K562 (cell line): ENCODE results near the gene NUMB. TPM values are rescaled to one million over a fixed set of nuclear protein-coding genes. Genes with fewer than 3 reads are reported as not detected.
A peak's percentile ranks its signal among the peaks of the same experiment; 100 is the strongest.

Experiments
- ATAC-seq: fragments of 200-7000 bp; cut with Tn5 transposase; 3 replicates; pipeline ENCODE4 v1.9.1; 2020; ENCODE audit warnings: moderate library complexity
- BruUV-seq: library from RNA; stranded (reverse); fragments of 400-500 nt; replicated peaks from 2 replicates; lab custom pipeline; 2021; lab: Mats Ljungman, UMichigan
- CTCF ChIA-PET: fragments of 300-600 bp; formaldehyde crosslinking; extraction: SDS; loops from one replicate; lab custom pipeline; 2021; ENCODE audit warnings: low intra/inter-chr PET ratio; lab: Yijun Ruan, JAX
- POLR2A ChIA-PET: fragments of 300-600, 350-650 bp; sonication (Branson Sonifier 250); formaldehyde crosslinking; extraction: SDS; loops from one replicate; lab custom pipeline; 2021; ENCODE audit warnings: antibody characterized with exemption, inconsistent platforms; lab: Yijun Ruan, JAX
- DNase-seq, 4 experiments: peaks; one replicate each; pipeline versions ENCODE4 v3.0.0 to v3.0.0-alpha.2; 2011 to 2018; ENCODE audit warnings: low spot score in 3 of 4, mixed read lengths in 3 of 4; ENCODE audit errors: extremely low read depth in 1 of 4
- FAIRE-seq: peaks from 2 replicates; lab custom pipeline; 2011; peaks lifted over from hg19 to GRCh38; lab: Jason Lieb, UNC
- H2AFZ ChIP-seq: 2 replicates; pipeline ENCODE4 v1.6.0; 2011; ENCODE audit warnings: low read depth, low read length, control low read depth, inconsistent platforms
- H3K27ac ChIP-seq: fragments of 200-600 bp; 3 replicates; pipeline ENCODE4 v1.8.0; 2011; ENCODE audit warnings: low read depth, mild to moderate bottlenecking, control low read depth, inconsistent platforms, low read length, moderate library complexity, mixed read lengths; ENCODE audit errors: extremely low read depth
- H3K27me3 ChIP-seq, 2 experiments: fragments of 300-600 bp in 1 of 2; 2 replicates in 1 of 2; 3 replicates in 1 of 2; pipeline versions ENCODE4 v1.6.0 to v1.8.0; 2011; ENCODE audit warnings: inconsistent platforms in 2 of 2, low read length in 2 of 2, mild to moderate bottlenecking in 1 of 2, mixed read lengths in 1 of 2, moderate library complexity in 1 of 2; ENCODE audit not compliant: control insufficient read depth in 2 of 2, insufficient read depth in 2 of 2
- H3K36me3 ChIP-seq: fragments of 300-600 bp; 3 replicates; pipeline ENCODE4 v1.8.0; 2011; ENCODE audit warnings: mild to moderate bottlenecking, low read length, inconsistent platforms; ENCODE audit not compliant: control insufficient read depth, insufficient read depth
- H3K4me1 ChIP-seq, 2 experiments: fragments of 200-600 bp in 1 of 2; replicated peaks in 1 of 2; 2 replicates in 1 of 2; 3 replicates in 1 of 2; pipeline versions ENCODE4 v1.5.1 to v1.8.0; 2011; ENCODE audit warnings: inconsistent platforms in 2 of 2, low read length in 2 of 2, mild to moderate bottlenecking in 1 of 2, mixed read lengths in 1 of 2, moderate library complexity in 1 of 2; ENCODE audit not compliant: control insufficient read depth in 2 of 2, insufficient read depth in 2 of 2
- H3K4me2 ChIP-seq: 2 replicates; pipeline ENCODE4 v1.6.1; 2011; ENCODE audit warnings: low read length, control low read depth, inconsistent platforms, mixed read lengths; ENCODE audit not compliant: insufficient read depth
- H3K4me3 ChIP-seq: fragments of 200-600 bp; sonication (generic), shearing (Covaris generic); 2 replicates; pipeline ENCODE4 v1.5.1; 2016; ENCODE audit warnings: control low read depth, inconsistent platforms
- H3K79me2 ChIP-seq: fragments of 200-600 bp; 3 replicates; pipeline ENCODE4 v1.8.0; 2011; ENCODE audit warnings: low read length, inconsistent platforms; ENCODE audit not compliant: control insufficient read depth, insufficient read depth
- H3K9ac ChIP-seq, 2 experiments: 2 replicates each; pipeline versions ENCODE4 v1.6.0 to v1.6.1; 2011; ENCODE audit warnings: low read depth in 2 of 2, low read length in 2 of 2, control low read depth in 1 of 2, inconsistent platforms in 1 of 2, mild to moderate bottlenecking in 1 of 2, mixed read lengths in 1 of 2; ENCODE audit not compliant: insufficient read depth in 1 of 2
- H3K9me1 ChIP-seq: one replicate; pipeline ENCODE4 v1.6.0; 2011; ENCODE audit warnings: inconsistent platforms, mild to moderate bottlenecking, low read length, moderate library complexity; ENCODE audit not compliant: control insufficient read depth, insufficient read depth
- H3K9me3 ChIP-seq: replicated peaks from 2 replicates; pipeline ENCODE4 v1.5.1; 2011; ENCODE audit warnings: low read depth, low read length, inconsistent platforms; ENCODE audit not compliant: control insufficient read depth, insufficient read depth
- H4K20me1 ChIP-seq: replicated peaks from 2 replicates; pipeline ENCODE4 v1.6.1; 2011; ENCODE audit warnings: low read length, inconsistent platforms, mixed read lengths; ENCODE audit not compliant: control insufficient read depth, insufficient read depth
- C11orf30 ChIP-seq: fragments of 450-650 bp; IDR thresholded peaks from 2 replicates; pipeline ENCODE4 v1.6.1; 2016; ENCODE audit warnings: low read depth, mild to moderate bottlenecking
- ELF1 ChIP-seq: fragments of 200-800 bp; sonication (Bioruptor generic); IDR thresholded peaks from 2 replicates; pipeline ENCODE4 v1.6.1; 2016; ENCODE audit warnings: missing genetic modification characterization, missing compliant biosample characterization
- NR1H2 ChIP-seq: sonication (generic); formaldehyde crosslinking; IDR thresholded peaks from 2 replicates; pipeline ENCODE4 v1.4.0; 2020; ENCODE audit warnings: mild to moderate bottlenecking, missing genetic modification reagents
- SMC3 ChIP-seq: conservative IDR thresholded peaks from 2 replicates; pipeline ENCODE4 v1.6.1; 2011; ENCODE audit warnings: low read depth, low read length, improper control_type of control experiment; ENCODE audit not compliant: insufficient read depth
- STAT5A ChIP-seq: IDR thresholded peaks from 2 replicates; pipeline ENCODE4 v1.6.1; 2012; ENCODE audit warnings: low read length, inconsistent platforms, borderline replicate concordance
- ZBTB34 ChIP-seq: fragments of 250-450 bp; sonication (Bioruptor Pico); IDR thresholded peaks from 2 replicates; pipeline ENCODE4 v1.8.0; 2021; ENCODE audit warnings: mild to moderate bottlenecking, moderate library complexity
- ZNF3 ChIP-seq: fragments of 250-450 bp; sonication (Bioruptor Pico); IDR thresholded peaks from 2 replicates; pipeline ENCODE4 v1.5.0; 2021; ENCODE audit warnings: mild to moderate bottlenecking, moderate library complexity
- ZNF324 ChIP-seq: fragments of 250-450 bp; sonication (Bioruptor Pico); IDR thresholded peaks from 2 replicates; pipeline ENCODE4 v1.4.0; 2020; ENCODE audit warnings: mild to moderate bottlenecking
- WGBS: fragments of 100-300 bp; shearing (Covaris generic); methylation state at CpG from one replicate; pipeline ENCODE4 v1.1.6; 2016; ENCODE audit warnings: low coverage, mixed read lengths; ENCODE audit not compliant: insufficient coverage; ENCODE audit errors: missing lambda C conversion rate; 5-methylcytosine and 5-hydroxymethylcytosine counted together
- in situ Hi-C: fragments of 300-500 bp; cut with MboI; formaldehyde crosslinking; loops from 4 replicates; pipeline ENCODE4 v1.15.0; 2018; ENCODE audit warnings: inconsistent platforms, mixed read lengths
- intact Hi-C: fragments of 100-400 bp; cut with micrococcal nuclease; formaldehyde crosslinking; loops from 2 replicates; pipeline ENCODE4 v1.14.2; 2022
- polyA plus RNA-seq, 8 experiments: library from polyadenylated mRNA; depleted of rRNA in 4 of 8; stranded (reverse) in 5 of 8; unstranded in 3 of 8; fragments of >200 nt; fragmentation: Nextera tagmentation in 2 of 8; fragmentation: Illumina TruSeq in 1 of 8; extraction: Ambion mirVana in 2 of 8; extraction: Trizol in 1 of 8; gene quantifications; 2 replicates each; pipeline versions ENCODE4 v1.2.1 to v1.2.3, GENCODE V29; 2011 to 2014; ENCODE audit warnings: inconsistent platforms in 1 of 8, missing spikeins in 1 of 8
- total RNA-seq, 7 experiments: library from RNA; depleted of rRNA in 6 of 7; stranded (reverse); fragments of >200 nt in 6 of 7; fragmentation: Illumina TruSeq in 2 of 7; extraction: Trizol in 2 of 7; gene quantifications; 2 replicates each; pipeline versions ENCODE4 v1.2.1 to v1.2.3, GENCODE V29; 2011 to 2021; ENCODE audit warnings: low replicate concordance in 1 of 7

NUMB gene
- total and polyA plus RNA-seq, 9 of the 15 experiments (the other 6 are each of a cell fraction or from before 2014, with no cell fraction given) = 13.5 to 54.0 (median 32.3) TPM

DNA sequence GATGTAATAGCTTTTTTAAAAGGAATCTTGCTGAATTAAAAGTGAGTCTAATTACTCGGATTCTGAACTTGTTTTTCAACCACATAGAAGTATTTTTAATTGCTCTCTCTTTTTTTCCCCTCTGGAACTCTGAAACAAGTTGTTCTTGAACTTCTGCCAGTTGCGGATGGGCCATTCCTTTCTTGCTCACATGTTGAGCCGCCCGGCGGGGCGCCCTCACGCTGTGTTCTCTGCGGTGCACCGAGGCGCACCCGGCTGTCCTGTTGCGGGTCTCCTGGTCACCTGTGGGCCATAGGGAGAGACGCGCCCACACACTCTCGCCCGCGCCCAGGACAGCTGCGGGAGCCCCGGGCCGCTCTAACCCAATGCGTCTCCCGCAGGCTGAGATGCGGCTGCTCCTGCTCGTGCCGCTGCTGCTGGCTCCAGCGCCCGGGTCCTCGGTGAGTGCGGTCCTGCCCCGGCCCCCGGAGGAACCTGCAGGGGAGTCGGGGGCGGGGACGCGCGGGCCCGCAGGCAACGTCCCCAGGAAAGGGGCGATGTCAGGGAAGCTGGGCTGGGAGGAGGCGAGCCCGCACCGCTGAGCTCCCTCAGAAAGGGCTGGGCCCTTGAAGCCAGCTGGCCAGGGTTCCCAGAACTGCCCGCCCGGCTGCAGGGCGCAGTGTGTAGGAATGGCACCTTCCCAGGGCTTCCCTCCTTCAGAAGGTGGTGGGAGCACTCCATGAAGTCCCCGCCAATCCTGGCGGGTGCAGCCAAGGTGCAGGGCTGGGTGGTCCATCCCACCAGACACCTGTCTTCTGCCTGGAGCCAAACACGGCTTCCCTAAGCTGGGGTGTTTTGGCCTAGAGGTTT lies 218.7 kb downstream of the NUMB start:
- H3K9me1 ChIP-seq = no peaks in the 10 kb centered on the region
- TF ChIP-seq STAT5A (no peak), ZNF3 (CRISPR knock-in tag) (no peak), ZBTB34 (CRISPR knock-in tag) (no peak), ZNF324 (no peak), C11orf30 (no peak), NR1H2 (CRISPR knock-in tag) (no peak), ELF1 (tag) (no peak), SMC3 (no peak)
- no peak overlapping the region for H3K27ac ChIP-seq
- H3K4me2 ChIP-seq = no peak overlapping the region
- no TSS peak for BruUV-seq
- in situ Hi-C loops = loop anchor here (10.0 kb wide), 1 partner anchor 725 kb away; no protein-coding TSS in a partner anchor
- H3K79me2 ChIP-seq = no peaks in the 10 kb centered on the region
- no peaks in the 10 kb centered on the region for H3K9me3 ChIP-seq
- H3K4me3 ChIP-seq = no peak overlapping the region
- H3K27me3 ChIP-seq = peaks cover 25 to 72% of the 10 kb centered on the region in 2 experiments; a peak in 4 of 5 replicates
- no peak overlapping the region for H2AFZ ChIP-seq
- ChIA-PET CTCF (no interaction called here), POLR2A (interaction anchor here (0.8 to 0.9 kb wide), 2 partner anchors 28 to 604 kb away, joined by 3 read pairs; no protein-coding TSS in a partner anchor)
- H3K36me3 ChIP-seq = no peaks in the 10 kb centered on the region
- 0 out of 2 replicates have a peak, but pooled peaks cover 4% of the 10 kb centered on the region for H4K20me1 ChIP-seq
- 0 out of 4 replicates have a peak overlapping the region, but pooled peaks of 1 of the 2 experiments have one; percentile 17 for H3K9ac ChIP-seq
- no peak for DNase-seq
- peaks cover 0 to 22% of the 10 kb centered on the region in 2 experiments; a peak in 2 of 5 replicates for H3K4me1 ChIP-seq
- intact Hi-C loops = loop anchor here (5.0 kb wide), 1 partner anchor 233 kb away; no protein-coding TSS in a partner anchor
- ATAC-seq = no peak; the same call in 1 of the 3 replicates
- 2% methylated on average over 19 of the region's 48 CpGs for WGBS
- FAIRE-seq = no peak
